ENCODE results near the gene DNAJB8. TPM values are rescaled to one million over a fixed set of nuclear protein-coding genes. Genes with fewer than 3 reads are reported as not detected.

DNAJB8 gene
- total and polyA plus RNA-seq, 4 donors, result not detected

DNA sequence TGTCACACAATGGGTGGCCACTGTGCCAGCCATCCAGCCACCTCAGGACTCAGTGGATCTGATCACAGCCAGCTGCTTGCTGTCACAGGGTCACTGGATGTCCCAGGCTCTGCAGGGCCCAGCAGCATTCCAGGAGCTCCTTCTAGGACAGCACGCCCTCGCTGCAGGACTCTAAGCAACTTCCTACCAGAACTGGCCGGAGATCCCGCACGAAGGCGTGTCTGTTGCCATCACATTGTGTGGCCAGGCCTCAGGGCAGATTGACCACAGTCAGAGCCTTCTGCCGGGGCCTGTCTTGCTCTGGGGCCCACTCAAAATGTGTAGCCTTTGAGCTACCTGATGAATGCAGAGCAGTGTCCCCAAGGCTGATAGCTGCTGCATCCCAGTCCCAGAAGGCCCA, 24.6 kb downstream of the DNAJB8 start:
- Histone ChIP-seq H3K27ac (ENCODE audit: low read depth in 1 of 2, low read length in 2 of 2) (no peak overlapping the region), H3K36me3 (ENCODE audit: control insufficient read depth in 4 of 4, insufficient read depth in 3 of 4, low read depth in 1 of 4, low read length in 3 of 4) (no peaks in the 10 kb centered on the region), H3K9me3 (ENCODE audit: control insufficient read depth in 4 of 4, low read length in 3 of 4) (no peaks in the 10 kb centered on the region), H3K4me1 (ENCODE audit: control insufficient read depth in 4 of 4, insufficient read depth in 4 of 4, low read length in 3 of 4) (no peaks in the 10 kb centered on the region), H3K9ac (ENCODE audit: low read depth in 1 of 2, low read length in 2 of 2) (no peak overlapping the region), H3K27me3 (ENCODE audit: control insufficient read depth in 4 of 4, insufficient read depth in 4 of 4, low read length in 3 of 4) (no peaks in the 10 kb centered on the region), H3K4me3 (ENCODE audit: low read depth in 1 of 3, low read length in 3 of 3) (no peak overlapping the region)
- 78% methylated on average over 7 of the region's 7 CpGs for WGBS
- DNase-seq (ENCODE audit: low spot score), result no peak
- TF ChIP-seq GABPA (IDR thresholded peaks at IDR 0.05 in 1 of 2, conservative IDR thresholded peaks at IDR 0.05 in 1 of 2) (no peak), SP1 (IDR thresholded peaks at IDR 0.05) (no peak), RAD21 (IDR thresholded peaks at IDR 0.05) (no peak), HNF4A (conservative IDR thresholded peaks at IDR 0.05) (no peak)

DNA sequence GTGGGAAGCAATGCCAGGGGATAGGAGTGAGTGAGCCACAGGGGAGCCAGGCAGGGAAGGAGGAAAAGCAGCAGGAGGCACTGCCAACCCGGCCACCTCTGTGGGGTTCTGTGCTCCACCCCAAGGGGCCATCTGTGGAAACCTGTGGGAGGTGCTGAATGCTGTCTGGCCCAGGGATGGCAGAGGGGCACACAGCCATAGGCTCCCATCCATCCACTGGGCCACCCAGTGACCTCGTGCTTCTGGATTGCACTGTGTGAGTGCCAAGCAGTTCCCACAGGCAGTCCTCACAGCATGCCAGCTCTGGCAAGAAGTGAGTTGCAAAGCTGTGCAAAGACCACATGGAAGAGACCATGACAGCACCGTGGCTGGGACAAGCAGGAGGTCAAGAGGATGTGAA, 27.5 kb downstream of the DNAJB8 start:
- WGBS, result 69% methylated on average over 3 of the region's 3 CpGs
- TF ChIP-seq RXRA (IDR thresholded peaks at IDR 0.05) (no peak), FOXA2 (IDR thresholded peaks at IDR 0.05) (no peak), FOXA1 (IDR thresholded peaks at IDR 0.05) (no peak)
- TF ChIP-seq, protein P1, sequence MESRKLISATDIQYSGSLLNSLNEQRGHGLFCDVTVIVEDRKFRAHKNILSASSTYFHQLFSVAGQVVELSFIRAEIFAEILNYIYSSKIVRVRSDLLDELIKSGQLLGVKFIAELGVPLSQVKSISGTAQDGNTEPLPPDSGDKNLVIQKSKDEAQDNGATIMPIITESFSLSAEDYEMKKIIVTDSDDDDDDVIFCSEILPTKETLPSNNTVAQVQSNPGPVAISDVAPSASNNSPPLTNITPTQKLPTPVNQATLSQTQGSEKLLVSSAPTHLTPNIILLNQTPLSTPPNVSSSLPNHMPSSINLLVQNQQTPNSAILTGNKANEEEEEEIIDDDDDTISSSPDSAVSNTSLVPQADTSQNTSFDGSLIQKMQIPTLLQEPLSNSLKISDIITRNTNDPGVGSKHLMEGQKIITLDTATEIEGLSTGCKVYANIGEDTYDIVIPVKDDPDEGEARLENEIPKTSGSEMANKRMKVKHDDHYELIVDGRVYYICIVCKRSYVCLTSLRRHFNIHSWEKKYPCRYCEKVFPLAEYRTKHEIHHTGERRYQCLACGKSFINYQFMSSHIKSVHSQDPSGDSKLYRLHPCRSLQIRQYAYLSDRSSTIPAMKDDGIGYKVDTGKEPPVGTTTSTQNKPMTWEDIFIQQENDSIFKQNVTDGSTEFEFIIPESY (IDR thresholded peaks at IDR 0.05), result no peak
- no peaks in the 10 kb centered on the region for H3K4me1 ChIP-seq (ENCODE audit: control insufficient read depth in 4 of 4, insufficient read depth in 4 of 4, low read length in 3 of 4)
- H3K27ac ChIP-seq (ENCODE audit: low read depth in 1 of 2, low read length in 2 of 2), result no peak overlapping the region
- H3K36me3 ChIP-seq (ENCODE audit: control insufficient read depth in 4 of 4, insufficient read depth in 3 of 4, low read depth in 1 of 4, low read length in 3 of 4), result no peaks in the 10 kb centered on the region
- H3K9me3 ChIP-seq (ENCODE audit: control insufficient read depth in 4 of 4, low read length in 3 of 4), result no peaks in the 10 kb centered on the region
- DNase-seq (ENCODE audit: low spot score), result no peak
- no peak overlapping the region for H3K4me3 ChIP-seq (ENCODE audit: low read depth in 1 of 3, low read length in 3 of 3)
- no peaks in the 10 kb centered on the region for H3K27me3 ChIP-seq (ENCODE audit: control insufficient read depth in 4 of 4, insufficient read depth in 4 of 4, low read length in 3 of 4)
- H3K9ac ChIP-seq (ENCODE audit: low read depth in 1 of 2, low read length in 2 of 2), result no peak overlapping the region

DNA sequence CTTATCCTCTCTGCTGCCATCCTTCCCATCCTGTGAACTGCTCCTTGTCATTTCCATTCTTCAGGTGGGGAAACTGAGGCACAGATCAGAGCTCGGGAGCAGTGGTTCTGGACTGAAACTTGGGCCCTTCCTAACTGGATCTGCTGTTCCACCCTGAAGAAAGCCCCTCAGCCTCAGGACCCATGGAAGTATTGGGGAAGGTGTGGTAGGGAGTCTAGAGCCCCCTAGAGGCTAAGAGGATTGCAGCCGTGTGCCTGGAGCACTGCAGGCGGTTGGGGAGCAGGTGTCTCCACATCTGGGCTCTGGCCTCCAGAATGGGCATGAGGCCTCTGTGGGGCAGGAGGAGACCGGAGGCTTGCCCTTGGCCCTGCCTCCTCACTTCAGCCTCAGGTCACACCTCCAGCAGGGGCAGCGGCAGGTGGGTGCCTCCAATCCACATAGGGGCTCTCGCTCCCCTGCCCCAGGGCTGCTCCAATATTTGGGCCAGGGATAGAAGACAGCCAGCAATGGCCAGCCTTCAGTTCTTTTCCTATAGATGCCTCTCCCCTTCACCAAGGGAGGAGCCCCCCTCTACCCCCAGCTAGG, 28.1 kb downstream of the DNAJB8 start:
- WGBS, result 75% methylated on average over 6 of the region's 6 CpGs
- no peak overlapping the region for H3K27ac ChIP-seq (ENCODE audit: low read depth in 1 of 2, low read length in 2 of 2)
- TF ChIP-seq EGR1 (IDR thresholded peaks at IDR 0.05; ENCODE audit: low read depth in 2 of 2) (no peak), YY1 (IDR thresholded peaks at IDR 0.05) (no peak)

DNA sequence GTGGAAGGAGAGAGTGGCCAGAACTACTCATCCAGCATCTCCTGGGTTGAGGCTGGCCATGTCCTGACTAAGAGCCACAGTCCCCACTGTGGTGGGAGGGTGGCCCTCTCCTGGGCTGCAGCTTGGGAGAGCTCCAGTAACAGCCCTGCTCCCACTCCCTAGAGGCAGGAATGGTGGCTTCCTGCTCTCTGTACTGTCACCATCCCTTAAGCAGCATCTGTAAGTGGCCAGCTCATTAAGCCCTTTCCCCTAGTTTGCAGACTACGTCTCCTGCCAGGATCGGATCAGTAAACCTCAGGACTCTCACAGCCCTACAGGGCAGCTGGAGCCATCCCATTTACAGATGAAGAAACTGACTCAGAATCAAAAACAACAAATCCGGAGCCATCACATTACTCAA, 30.5 kb downstream of the DNAJB8 start:
- H3K27me3 ChIP-seq (ENCODE audit: control insufficient read depth in 4 of 4, insufficient read depth in 4 of 4, low read length in 3 of 4), result peaks cover 0 to 11% (median 3%) of the 10 kb centered on the region in 4 donors
- H3K4me3 ChIP-seq (ENCODE audit: low read depth in 1 of 3, low read length in 3 of 3), result no peak overlapping the region
- H3K4me1 ChIP-seq (ENCODE audit: control insufficient read depth in 4 of 4, insufficient read depth in 4 of 4, low read length in 3 of 4), result peaks cover 0 to 13% (median 2%) of the 10 kb centered on the region in 4 donors
- H3K27ac ChIP-seq (ENCODE audit: low read depth in 1 of 2, low read length in 2 of 2), result no peak overlapping the region
- WGBS, result 59% methylated on average over 3 of the region's 3 CpGs
- no peak overlapping the region for H3K9ac ChIP-seq (ENCODE audit: low read depth in 1 of 2, low read length in 2 of 2)
- DNase-seq (ENCODE audit: low spot score), result no peak
- TF ChIP-seq TAF1 (conservative IDR thresholded peaks at IDR 0.05), result no peak
- TF ChIP-seq, protein P1 (IDR thresholded peaks at IDR 0.05), result no peak
- no peak for TF ChIP-seq NR2F2 (IDR thresholded peaks at IDR 0.05)
- TF ChIP-seq RXRA (IDR thresholded peaks at IDR 0.05), result no peak
- no peak for TF ChIP-seq EGR1 (IDR thresholded peaks at IDR 0.05; ENCODE audit: low read depth in 2 of 2)
- H3K36me3 ChIP-seq (ENCODE audit: control insufficient read depth in 4 of 4, insufficient read depth in 3 of 4, low read depth in 1 of 4, low read length in 3 of 4), result no peaks in the 10 kb centered on the region
- no peaks in the 10 kb centered on the region for H3K9me3 ChIP-seq (ENCODE audit: control insufficient read depth in 4 of 4, low read length in 3 of 4)

More for the DNA sequence above, 28.1 kb downstream of the DNAJB8 start:
- H3K4me1 ChIP-seq (ENCODE audit: control insufficient read depth in 4 of 4, insufficient read depth in 4 of 4, low read length in 3 of 4), result no peaks in the 10 kb centered on the region
- H3K9me3 ChIP-seq (ENCODE audit: control insufficient read depth in 4 of 4, low read length in 3 of 4), result no peaks in the 10 kb centered on the region
- H3K36me3 ChIP-seq (ENCODE audit: control insufficient read depth in 4 of 4, insufficient read depth in 3 of 4, low read depth in 1 of 4, low read length in 3 of 4), result no peaks in the 10 kb centered on the region
- no peak overlapping the region for H3K9ac ChIP-seq (ENCODE audit: low read depth in 1 of 2, low read length in 2 of 2)
- peaks cover 0 to 3% (median 0%) of the 10 kb centered on the region in 4 donors for H3K27me3 ChIP-seq (ENCODE audit: control insufficient read depth in 4 of 4, insufficient read depth in 4 of 4, low read length in 3 of 4)
- DNase-seq (ENCODE audit: low spot score), result no peak
- H3K4me3 ChIP-seq (ENCODE audit: low read depth in 1 of 3, low read length in 3 of 3), result no peak overlapping the region
